M059J (cell line): ENCODE data around the gene DISP2. TPM values are rescaled to one million over a fixed set of nuclear protein-coding genes. Genes with fewer than 3 reads are reported as not detected.
A peak's percentile ranks its signal among the peaks of the same experiment; 100 is the strongest.

Experiments used
- DNase-seq: peaks from one replicate; pipeline ENCODE4 v3.0.0-alpha.2; 2012; ENCODE audit warnings: low read depth
- total RNA-seq: library from RNA; depleted of rRNA; stranded (reverse); fragments of >200 nt; shearing (Covaris generic); gene quantifications from 2 replicates; pipeline ENCODE4 v1.2.3, GENCODE V29; 2014; rRNA removed

Gene DISP2
- 0.49 and 2.4 TPM in 2 replicates for total RNA-seq

GRCh38 chr15:40357723-40358470 lies at the start of gene DISP2:
Gene DISP2, plus strand, starts transcription at chr15:40358219. Its CDS starts 103 bp downstream, at chr15:40358322.
- peak; percentile 69 for DNase-seq

- no peak for DNase-seq
Observed at GRCh38 chr15:40309344-40309862, 48.6 kb upstream of the DISP2 start.

- DNase-seq: peak; percentile 38
Observed at GRCh38 chr15:40310001-40310959, 47.7 kb upstream of the DISP2 start.

GRCh38 chr15:40310993-40311392 lies 47.0 kb upstream of the DISP2 start:
- DNase-seq: no peak

GRCh38 chr15:40312370-40313158 lies 45.5 kb upstream of the DISP2 start:
- no peak for DNase-seq

GRCh38 chr15:40313531-40314398 lies 44.3 kb upstream of the DISP2 start:
- DNase-seq: peak; percentile 83

GRCh38 chr15:40314723-40315276 lies 43.2 kb upstream of the DISP2 start:
- peak; percentile 86 for DNase-seq

GRCh38 chr15:40316931-40317330 lies 41.1 kb upstream of the DISP2 start:
- DNase-seq: no peak

- no peak for DNase-seq
Observed at GRCh38 chr15:40317580-40317979, 40.4 kb upstream of the DISP2 start.

GRCh38 chr15:40320409-40320808 lies 37.6 kb upstream of the DISP2 start:
- DNase-seq: no peak

GRCh38 chr15:40320931-40321371 lies 37.1 kb upstream of the DISP2 start:
- peak; percentile 67 for DNase-seq

GRCh38 chr15:40322531-40323238 lies 35.3 kb upstream of the DISP2 start:
- DNase-seq: no peak

GRCh38 chr15:40323239-40323952 lies 34.6 kb upstream of the DISP2 start, which contains the start of gene INAFM2:
Gene INAFM2, plus strand, starts transcription at chr15:40323692. Its CDS starts 364 bp downstream, at chr15:40324056.
- peak; percentile 85 for DNase-seq

- no peak for DNase-seq
Observed at GRCh38 chr15:40323953-40324937, 33.8 kb upstream of the DISP2 start.

- DNase-seq: no peak
Observed at GRCh38 chr15:40325188-40325587, 32.8 kb upstream of the DISP2 start.

GRCh38 chr15:40325700-40326099 lies 32.3 kb upstream of the DISP2 start:
- DNase-seq: no peak

GRCh38 chr15:40327457-40327856 lies 30.6 kb upstream of the DISP2 start:
- DNase-seq: no peak
